DMS 273 (cell line): ENCODE data around the gene KCNAB1.
"Not testable (repeated sequence)": the region's sequence is repeated elsewhere in the genome, so short reads cannot be mapped to it uniquely, and the experiment has no call there.

ENCODE experiments used
- DNase-seq: peaks from one replicate; lab custom pipeline; 2025; ENCODE audit not compliant: unreplicated experiment; lab: John Stamatoyannopoulos, UW

KCNAB1 gene

DNA sequence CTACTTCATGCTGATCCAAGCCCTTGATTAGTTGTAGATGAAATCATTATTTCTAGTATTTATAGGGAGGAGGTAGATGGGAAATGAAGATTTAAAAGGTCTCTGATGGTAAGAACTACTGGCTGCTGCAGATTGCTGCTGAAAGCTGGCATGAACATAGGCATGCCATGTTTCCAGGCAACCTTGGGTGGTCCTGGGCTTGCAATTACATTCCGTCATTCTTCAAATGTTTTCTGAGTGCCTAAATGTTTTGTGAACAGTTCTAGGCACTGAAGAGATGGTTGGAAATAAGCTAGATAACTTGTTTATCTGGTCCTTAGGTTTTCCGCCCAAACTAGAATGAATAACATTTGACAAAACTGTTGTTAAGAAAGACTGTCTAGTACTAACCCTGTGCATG, 95.8 kb downstream of the KCNAB1 start:
- no peak for DNase-seq

DNA sequence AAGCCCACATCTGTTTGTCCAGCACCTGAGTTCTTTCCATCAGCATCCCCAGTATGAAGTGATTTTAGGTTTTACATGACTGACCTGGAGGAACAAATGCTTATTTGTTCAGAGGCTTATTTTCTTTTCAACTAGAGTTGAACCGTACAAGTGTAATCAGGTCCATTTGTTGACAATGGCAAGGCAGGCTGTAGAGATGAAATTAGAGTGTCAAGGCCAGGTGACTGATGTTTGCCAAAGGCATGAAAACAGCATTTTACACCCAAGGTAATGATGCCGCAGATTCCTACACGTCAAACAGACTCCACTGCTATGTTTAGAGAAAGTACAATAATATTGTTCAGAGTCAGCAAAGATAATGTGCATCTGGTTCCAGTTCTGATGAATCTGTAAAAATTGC, 96.5 kb downstream of the KCNAB1 start:
- no peak for DNase-seq

DNA sequence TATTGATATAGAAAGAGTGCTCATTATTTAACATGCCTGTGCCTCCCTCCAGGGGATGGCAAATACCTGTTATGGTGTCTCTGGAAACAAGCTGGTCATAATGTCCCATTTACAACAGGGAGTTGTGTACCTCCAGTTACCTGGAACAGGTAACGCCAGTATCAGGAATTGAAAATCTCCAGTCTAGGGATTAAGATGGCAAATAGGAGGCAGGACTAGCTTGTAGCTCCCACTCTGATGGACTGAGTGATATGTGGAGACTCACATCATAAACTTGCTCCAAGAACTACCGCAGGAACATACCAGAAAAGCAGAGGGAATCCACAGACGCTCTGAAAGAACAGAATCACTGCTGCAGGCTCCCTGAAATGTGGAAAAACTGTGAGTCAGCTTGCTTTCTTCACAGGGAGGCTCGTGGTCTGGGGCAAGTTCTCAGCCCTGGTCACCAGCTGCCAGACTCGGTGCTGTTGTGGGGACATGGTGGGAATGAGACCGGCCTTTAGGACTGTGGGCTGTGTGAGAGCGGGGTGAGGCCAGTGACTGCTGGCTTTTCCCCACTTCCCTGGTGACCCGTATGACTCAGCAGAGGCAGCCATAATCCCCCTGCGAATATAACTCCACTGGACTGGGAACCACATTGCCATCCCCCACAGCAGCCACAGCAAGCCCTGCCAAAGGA, 97.4 kb downstream of the KCNAB1 start:
- no peak for DNase-seq

DNA sequence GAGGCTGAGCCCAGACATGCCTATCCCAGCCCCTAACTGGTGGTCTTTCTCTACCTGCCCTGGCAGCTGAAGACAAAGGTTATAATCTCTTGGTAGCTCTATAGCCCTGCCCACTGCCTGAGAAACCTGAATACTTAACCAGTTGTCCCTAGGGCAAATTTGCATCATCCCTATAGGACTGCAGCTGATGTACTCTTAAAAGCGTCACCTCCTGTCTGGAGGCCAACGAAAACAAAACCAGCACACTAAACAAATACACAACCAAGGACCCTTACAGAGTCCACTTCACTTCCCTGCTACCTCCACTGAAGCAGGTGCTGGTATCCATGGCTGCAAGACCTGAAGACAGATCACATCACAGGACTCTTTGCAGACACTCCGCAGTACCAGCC, 98.0 kb downstream of the KCNAB1 start:
- no peak for DNase-seq

DNA sequence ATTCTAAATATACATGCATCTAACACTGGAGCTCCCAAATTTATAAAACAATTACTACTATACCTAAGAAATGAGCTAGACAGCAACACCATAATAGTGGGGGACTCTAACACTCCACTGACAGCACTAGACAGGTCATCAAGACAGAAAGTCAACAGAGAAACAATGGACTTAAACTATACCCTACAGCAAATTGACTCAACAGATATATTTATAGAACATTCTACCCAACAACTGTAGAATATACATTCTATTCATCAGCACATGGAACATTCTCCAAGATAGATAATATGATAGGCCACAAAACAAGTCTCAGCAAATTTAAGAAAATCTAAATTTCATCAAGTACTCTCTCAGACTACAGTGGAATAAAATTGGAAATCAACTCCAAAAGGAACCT, 102.0 kb downstream of the KCNAB1 start:
- DNase-seq: not testable (repeated sequence)

DNA sequence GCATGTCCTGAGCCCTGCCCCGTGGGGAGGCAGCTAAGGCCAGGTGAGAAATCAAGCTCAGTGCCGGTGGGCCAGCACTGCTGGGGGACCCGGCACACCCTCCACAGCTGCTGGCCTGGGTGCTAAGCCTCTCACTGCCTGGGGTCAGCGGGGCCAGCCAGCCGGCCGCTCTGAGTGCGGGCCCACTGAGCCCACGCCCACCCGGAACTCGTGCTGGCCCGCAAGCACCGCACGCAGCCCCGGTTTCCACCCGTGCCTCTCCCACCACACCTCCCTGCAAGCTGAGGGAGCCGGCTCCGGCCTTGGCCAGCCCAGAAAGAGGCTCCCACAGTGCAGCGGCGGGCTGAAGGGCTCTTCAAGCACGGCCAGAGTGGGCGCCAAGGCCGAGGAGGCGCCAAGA, 103.7 kb downstream of the KCNAB1 start:
- not testable (repeated sequence) for DNase-seq

DNA sequence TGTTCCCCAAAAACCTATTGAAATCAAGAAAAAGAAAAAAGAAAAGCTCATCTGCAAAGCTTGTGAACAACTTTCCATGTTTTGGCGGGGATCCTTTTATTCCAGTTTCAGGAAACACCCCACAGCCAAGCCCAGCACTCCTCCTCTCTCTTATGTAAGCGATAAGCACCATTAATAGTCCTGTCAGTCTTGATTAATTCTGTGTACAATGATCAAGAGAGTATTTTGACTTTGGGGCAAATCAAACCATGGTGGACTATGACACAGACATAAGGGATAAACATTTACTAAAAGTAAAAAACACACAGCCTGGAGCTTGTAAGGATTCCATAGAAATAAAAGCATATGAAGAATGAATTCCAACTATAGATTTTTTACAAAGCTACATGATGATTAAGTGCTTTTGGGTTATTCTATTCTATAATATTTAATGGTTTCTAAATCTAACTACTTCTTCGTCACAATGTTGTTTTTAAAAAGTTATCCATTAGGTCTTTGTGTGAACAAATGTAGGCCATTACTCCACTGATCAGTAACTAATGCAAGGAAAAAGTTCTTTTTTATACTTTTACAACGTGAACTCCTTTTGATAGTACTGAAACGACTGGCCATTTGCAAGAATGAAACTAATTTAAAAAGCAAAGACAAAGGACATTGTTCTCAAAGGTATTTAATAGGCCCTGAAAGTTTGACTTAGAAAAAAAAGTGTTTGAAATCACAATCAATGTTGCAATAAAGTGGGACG, 106.5 kb downstream of the KCNAB1 start:
- no peak for DNase-seq

DNA sequence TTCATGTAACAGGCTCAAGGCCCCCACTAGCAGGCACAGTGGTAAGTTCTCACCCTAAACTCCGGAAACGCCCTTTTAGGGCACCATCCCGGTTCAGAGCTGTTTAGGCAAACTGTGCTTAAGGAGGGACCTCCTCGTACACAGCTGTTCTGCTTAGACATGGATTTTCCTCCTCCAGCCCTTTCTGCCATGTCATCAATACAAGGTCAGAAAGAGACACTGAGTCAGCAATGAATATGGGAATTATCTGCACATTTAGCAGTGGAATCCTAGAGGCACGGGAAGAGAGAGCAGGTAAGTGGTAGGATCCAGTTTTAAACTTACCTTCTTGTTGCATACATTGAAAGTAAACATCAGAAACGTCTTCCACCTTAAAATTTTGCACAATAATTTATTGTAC, 107.3 kb downstream of the KCNAB1 start:
- no peak for DNase-seq

DNA sequence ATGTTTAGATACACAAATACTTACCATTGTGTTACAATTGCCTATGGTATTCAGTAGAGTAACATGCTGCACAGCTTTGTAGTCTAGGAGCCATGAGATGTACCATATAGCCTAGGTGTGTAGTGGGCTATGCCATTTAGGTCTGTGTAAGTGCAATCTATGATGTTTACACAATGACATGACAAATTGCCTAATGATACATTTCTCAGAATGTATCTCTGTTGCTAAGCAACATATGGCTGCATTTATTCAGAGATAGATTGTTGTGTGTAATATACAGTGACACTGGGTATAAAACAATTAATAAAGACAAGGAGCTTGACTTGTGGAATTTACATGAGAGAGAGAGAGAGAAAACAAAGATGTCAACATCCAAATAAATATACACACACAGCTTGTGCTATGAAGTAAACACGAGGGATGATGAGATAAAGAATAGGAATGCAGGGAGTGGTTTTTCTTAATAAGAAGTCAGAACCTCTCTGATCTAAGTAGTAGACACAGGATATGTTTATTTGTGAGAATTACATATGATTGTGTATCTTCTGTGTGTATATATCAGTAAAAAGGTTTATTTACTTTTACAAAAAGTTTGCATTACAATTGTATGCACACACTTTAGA, 110.0 kb downstream of the KCNAB1 start:
- no peak for DNase-seq

DNA sequence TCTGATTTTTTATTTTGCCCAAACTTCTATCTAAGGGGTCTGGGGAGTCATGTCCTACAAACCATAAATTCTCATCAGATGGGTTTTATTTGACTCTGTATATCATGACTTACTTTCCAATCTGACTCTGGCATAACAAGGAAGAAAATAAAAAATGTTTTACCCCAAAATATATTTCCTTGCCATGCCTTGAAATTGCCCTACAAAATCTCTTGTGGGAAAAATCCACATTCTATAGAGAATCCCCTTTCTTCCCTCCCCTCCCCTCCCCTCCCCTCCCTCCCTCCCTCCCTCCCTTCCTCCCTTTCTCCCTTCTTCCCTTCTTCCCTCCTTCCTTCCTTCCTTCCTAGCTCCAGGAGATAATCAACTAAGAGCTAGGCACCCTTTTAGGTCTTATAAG, 110.8 kb downstream of the KCNAB1 start:
- not testable (repeated sequence) for DNase-seq

DNA sequence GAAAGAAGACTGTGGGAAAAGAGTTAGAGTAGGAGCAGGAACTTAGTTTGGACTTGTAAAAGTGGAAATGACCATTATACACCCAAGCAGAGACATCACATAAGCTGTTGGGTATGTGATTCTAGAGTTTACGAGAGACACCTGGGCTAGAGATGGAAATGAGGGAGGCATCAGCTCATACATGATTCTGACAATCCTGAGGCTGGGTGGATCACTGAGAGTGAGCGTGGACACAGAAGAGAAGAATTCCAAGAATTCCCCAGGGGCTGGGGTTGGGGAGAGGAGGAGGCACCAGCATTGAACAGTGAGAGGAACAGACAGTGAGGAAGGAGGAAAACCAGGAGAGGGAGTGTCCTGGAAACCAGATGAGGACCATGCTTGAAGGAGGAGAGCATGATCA, 113.5 kb downstream of the KCNAB1 start:
- DNase-seq: no peak

DNA sequence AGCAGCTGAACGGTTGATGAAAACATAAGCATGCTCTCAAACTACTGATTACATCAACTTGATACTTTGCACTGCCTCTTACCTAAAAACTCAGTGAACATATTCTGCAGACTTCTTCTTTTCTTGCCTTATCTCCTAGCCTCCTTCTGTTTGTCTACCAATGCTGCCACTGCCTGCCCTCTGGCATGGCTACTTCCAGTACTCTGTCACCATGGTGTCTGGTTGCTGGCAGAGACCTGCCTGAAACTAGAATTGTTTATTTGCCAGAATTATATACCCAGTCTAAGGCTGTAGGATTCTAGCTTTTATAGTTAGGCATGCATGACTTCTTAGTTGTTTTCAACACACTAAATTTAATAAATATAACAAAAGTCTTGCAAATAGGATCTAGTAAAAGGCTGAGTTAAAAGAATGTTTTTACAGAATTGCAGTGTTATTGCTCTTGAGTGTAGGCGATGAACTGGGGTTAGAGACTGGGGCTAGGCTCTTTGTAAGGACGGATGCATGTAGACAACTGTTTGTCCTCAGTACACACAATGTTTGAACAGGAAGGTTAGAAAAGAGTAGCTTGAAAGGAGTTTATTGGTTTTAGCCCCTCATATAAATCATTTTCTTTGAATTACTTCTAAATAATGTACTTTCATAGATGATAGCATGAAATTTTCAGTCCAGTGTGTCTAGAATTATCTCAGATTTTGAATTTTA, 116.3 kb downstream of the KCNAB1 start:
- DNase-seq: no peak

DNA sequence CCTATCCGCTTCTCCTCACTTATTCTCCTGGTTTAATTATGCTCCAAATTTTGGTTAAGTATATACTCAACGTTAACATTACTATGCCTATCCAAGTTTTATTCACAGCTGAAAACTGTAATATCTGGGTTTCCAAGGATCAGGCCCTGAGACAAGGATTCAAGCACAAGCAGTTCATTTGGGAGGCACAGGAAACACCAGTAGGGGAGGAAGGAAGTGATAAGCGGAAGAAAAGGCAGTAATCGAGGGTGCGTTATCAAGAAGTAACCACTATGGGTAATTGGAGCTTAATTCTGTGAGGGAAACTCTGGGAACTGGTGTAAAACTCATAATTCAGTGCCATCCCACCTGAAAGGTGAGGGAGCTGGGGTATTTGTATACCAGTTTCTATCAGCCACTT, 120.3 kb downstream of the KCNAB1 start:
- DNase-seq: no peak

DNA sequence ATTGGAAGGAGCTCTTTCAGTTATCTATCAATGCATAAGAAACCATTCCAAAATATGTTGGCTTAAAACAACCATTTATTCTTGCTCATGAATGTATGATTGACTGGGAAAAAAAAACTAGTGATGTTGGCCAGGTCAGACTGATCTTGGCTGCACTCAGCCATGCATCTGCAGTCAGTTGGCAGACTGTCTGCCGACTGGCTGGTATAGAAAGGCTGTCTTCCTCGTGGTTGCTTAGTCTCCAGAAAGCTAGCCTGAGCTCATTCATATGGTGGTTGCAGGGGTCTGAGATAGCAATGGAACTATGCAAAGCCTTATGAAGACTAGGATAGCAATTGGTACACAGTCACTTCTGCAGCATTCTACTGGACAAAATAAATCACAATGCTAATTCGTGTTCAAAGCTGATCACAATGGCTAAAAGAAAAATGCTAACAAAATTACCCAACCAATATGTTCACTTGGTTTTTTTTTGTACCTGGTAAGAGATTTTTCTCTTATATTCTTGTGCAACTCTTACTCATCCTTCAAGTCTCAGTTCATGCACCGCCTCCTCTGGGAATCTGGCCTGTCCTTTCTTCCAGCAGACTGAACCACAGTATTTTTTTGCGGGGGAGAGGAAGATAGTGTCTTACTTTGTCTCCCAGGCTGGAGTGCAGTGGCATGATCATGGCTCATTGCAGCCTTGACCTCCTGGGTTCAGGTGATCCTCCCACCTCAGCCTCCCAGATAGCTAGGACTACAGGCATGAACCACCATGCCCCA, 126.8 kb downstream of the KCNAB1 start:
- DNase-seq: no peak

DNA sequence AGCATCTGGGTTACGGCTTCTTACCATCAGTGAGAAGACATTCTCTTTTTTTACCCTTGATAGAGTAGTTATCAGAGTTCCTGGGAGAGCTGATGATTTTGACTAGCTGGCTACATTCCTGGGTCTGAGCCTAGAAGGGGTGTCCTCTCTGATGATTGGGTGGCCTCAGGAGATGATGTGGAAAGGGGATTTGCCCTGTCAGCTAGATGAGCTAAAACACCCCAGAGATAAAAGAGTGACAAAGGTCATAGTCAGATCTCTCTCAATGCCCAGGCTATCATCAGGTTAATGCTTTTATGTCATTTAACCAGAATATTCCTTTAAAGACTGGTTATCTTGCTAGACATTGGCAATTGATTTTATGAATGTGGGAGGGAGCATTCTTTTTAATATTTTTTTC, 130.2 kb downstream of the KCNAB1 start:
- DNase-seq: no peak

DNA sequence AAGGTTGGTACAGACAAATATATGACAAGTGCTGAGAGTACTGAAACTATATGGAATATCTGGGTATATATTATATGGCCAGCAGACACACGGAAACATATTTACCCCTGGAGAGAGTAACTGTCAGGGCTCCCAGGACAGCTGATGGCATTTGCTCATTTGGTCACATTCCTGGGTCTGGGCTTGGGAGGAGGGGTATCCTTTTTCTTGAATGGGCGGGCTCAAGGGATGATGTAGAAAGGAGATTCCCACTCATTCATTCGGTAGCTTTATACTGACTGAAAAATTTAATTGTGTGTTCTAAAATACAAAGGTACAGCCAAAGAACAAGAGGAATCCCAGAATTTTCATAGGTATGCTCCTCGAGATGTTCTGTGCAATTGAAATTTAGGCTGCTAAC, 131.0 kb downstream of the KCNAB1 start:
- DNase-seq: no peak

DNA sequence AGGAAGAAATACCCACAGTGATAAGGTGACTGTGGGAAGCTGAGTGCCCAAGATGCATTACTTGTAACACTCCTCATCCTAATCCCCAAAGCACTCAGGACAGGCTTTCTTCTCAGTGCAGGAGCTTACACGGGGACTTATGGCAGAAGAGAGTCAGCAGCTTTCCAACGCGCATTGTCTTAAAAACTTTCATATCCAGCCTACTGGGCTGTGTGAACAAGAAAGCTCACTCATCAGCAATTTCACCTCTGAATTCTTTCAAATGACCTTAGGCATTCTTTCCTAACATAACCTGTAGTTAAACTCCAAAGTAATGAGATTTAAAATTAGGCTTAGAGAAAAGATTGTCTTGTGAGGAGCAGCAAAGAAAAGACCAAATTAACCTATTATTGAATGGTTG, 132.3 kb downstream of the KCNAB1 start:
- DNase-seq: no peak

DNA sequence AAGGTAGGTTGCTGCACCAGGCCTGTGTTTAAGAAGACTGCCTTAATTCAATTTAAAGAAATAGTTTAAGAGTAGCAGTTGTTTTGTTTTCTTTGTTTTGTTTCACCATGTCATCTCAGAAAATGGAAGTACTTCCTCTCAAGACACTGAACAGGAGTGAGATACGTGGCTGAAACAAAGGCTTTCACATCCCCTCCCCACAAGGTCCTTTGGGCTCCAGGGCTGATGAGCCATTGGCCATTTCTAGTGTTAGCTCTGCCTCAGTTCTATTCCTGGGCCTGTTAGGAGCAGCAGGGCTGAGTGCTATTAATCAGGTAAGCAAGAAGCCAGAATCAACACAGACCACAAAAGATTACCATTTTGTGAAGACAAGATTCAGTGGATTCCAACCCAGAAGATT, 132.8 kb downstream of the KCNAB1 start:
- no peak for DNase-seq

DNA sequence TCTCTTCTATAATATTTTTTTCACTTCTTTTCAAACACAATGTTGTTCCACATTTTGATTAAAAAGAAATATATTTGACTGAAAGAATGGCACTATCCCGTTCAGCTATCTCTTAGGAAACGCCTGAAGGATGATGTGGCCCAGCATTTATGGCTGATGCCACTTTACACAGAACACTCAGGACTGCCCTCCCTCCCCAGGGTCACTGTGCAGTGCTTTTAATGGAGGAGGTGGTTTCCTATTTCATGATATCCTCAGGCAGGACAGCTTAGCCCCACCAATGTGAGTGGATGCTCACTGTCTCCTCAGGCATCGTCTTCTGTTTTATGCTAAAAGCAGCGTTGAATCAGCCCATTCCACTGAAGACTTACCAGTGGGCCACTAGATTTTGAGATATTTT, 135.9 kb downstream of the KCNAB1 start:
- no peak for DNase-seq

DNA sequence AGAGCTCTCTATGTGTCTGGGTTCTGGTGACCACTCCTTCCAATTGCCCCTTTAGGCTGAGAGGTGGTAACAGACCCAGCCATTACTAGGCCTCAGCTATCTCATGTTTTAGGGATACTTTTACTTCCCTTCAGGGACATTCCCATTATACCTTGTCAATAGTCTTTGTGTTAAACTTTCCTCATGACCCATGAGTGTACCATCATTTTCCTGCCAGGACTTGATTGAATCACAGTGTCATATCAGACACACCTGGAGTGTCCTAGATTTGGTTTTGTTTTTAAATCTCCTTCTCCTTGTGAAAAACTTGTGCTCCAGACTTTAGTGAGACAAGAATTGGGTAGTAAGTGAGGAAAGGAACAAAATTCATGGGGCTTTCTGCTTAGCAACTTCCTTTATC, 136.6 kb downstream of the KCNAB1 start:
- no peak for DNase-seq

DNA sequence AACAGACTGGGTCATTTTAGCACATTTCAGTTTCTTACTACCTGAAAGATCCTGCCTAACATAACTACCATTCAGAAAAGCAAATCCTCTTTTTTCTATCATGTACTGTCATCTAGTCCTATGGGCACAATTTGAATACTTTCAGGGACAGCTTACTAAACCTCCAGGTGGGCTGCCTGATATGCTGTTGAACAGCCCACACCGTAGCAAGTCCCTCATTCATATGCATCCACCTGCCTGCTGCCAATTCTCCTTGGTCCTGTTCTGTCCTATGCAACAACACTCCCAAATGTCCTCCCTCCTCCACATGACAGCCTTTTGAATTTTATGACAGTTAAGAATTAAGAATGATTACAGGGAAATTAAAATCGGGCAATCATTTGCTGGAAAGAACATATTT, 137.9 kb downstream of the KCNAB1 start:
- no peak for DNase-seq
